HG03520 (cell line): ENCODE results near the gene OR51B6.
A peak's percentile ranks its signal among the peaks of the same experiment; 100 is the strongest.
"Not testable (repeated sequence)": the region's sequence is repeated elsewhere in the genome, so short reads cannot be mapped to it uniquely, and the experiment has no call there.

Experiments
- ATAC-seq: cut with Tn5 transposase; IDR thresholded peaks from one replicate; pipeline ENCODE4 v1.9.1; 2021; ENCODE audit warnings: mild to moderate bottlenecking, moderate library complexity; ENCODE audit not compliant: unreplicated experiment

The OR51B6 gene, protein sequence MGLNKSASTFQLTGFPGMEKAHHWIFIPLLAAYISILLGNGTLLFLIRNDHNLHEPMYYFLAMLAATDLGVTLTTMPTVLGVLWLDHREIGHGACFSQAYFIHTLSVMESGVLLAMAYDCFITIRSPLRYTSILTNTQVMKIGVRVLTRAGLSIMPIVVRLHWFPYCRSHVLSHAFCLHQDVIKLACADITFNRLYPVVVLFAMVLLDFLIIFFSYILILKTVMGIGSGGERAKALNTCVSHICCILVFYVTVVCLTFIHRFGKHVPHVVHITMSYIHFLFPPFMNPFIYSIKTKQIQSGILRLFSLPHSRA

DNA sequence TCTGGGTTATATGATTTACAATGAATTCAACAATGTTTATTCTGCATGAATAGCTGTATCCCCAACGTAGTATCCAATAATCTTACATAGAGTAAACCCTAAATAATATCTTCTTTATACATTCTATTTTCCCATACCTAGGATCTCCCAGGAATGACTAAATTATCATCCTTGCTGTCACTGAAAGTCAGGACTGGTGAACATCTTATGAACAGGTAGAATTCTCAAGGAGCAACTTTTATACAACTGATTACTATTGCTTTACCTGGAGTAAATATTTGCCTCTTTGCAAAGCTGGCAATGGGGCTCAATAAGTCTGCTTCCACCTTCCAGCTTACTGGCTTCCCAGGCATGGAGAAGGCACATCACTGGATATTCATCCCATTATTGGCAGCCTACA is at the start of gene OR51B6:
OR51B6 (plus strand) TSS at position 301 of the 400 bp plus-strand sequence; CDS start at position 301, 0 bp downstream.
- ATAC-seq, result no peak

DNA sequence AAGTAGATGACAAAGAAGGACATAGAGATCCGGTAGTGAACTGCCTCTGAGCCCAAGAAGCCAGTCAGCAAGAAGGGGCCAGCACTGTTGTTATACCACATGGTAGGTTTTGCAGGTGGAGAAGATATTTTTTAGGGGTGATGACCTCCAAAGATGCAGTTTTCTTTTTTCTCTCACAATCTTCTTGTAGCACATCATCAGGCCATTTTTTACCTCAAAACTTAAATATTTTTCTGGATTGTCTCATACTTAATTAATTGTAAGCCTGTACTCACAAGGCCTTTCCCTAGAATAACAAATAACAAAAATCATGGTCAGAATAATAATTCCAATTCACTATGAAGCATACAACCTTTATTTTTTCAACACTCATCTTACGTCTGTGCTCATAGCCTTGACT is 49.5 kb upstream of the OR51B6 start, which contains the start of gene OR51B4:
OR51B4 (minus strand) TSS at position 101 of the 400 bp plus-strand sequence; CDS start at position 101, 0 bp downstream.
- no peak for ATAC-seq

DNA sequence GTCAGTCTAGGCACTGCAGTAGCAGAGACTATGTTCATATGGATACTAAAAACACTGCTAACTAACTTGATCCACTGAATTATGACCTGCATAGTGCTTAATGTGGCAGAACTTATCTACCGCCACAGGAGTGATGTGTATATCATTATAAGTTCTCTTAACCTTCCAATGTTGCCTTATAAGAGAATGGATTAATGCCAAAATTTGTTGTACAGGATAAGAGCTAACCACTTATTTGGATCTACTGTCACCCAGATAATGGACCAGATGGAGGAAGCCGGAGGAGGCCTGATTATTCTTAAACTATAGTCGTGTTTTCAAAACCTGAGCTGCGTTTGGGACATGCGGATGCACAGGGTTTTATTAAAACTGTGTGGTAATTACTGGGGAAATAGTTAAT is 47.7 kb upstream of the OR51B6 start:
- ATAC-seq, result no peak

DNA sequence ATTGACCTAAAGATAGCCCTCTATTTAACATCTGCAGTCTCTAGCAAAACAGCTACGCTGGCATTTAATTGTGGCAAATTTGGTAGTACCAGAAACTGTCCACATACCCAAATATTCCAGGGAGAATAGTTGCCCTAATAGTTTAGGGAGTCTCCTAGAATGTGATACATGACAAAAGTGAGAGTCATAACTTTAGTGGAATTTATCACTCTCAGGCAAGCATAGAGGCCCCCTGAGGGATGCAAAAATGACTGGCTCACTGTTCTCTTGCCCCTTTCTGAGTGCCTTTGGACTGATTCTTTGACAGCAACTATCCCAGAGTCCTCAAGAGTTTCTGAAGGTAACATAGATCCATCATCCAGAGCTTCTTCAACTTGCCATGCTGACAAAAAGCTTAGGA is 47.3 kb upstream of the OR51B6 start:
- no peak for ATAC-seq

DNA sequence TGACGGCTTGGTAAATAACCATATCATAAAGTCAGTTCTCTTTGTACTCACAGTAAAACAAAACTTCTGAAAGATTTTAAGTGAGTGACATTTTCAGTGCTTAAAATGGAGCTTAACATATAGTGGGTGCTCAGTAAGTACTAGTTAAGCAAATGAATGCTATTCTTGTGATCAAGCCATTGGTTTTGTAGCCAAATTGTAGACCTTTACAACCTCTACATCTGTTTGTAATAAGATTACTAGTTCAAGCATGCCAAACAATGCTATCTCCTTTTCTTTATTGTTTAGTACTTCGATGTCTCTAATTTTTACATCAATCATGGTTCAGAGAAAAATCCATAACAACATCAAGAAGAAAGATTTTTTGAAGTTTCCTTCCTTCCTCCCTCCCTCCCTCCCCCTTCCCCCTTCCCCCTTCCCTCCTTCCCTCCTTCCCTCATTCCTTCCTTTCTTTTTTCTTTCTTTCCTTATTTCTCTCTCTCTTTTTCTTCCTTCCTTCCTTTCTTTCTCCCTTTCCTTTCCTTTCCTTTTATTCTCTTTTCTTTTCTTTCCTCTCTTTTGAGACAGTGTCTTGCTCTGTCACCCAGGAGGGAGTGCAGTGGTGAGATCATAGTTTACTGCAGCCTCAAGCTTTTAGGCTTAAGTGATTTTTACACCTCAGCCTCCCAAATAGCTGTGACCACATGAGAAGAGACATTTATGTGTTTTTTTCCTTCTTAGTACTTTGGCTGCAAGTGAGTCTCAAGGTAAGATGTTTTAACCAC is 43.9 kb upstream of the OR51B6 start:
- no peak for ATAC-seq

DNA sequence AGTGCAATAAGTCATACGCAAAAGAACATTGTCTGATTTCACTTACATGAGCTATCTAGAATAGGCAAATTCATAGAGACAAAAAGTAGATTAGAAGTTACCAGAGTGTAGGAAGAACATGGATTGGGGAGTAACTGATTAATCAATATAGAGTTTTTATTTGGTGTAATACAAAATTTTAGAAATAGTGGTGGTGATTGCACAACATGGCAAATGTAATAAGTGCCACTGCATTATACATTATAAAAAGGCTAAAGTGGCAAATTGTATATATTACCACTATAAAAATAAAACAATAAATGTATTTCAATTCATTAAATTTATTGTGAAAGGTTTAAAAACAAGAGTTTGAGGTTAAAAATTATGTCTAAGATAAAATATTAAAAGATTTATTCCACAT is 40.9 kb upstream of the OR51B6 start:
- ATAC-seq, result no peak

DNA sequence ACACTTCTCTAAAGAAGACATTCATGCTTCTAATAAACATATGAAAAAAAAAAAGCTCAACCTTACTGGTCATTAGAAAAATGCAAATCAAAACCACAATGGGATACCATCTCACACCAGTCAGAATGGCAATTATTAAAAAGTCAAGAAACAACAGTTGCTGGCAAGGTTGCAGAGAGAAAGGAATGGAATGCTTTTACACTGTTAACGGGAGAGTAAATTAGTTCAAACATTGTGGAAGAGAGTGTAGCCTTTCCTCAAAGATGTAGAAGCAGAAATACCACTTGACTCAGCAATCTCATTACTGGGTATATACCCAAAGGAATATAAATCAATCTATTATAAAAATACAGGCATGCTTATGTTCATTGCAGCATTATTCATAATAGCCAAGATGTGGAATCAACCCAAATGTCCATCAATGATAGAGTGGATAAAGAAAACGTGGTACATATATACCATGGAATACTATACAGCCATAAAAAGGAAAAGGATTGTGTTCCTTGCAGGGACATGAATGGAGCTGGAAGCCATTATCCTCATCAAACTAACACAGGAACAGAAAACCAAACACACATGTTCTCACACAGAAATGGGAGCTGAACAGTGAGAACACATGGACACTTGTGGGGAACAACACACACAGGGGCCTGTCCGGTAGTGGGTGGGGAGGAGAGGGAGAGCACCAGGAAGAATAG is 37.8 kb upstream of the OR51B6 start:
- not testable (repeated sequence) for ATAC-seq

DNA sequence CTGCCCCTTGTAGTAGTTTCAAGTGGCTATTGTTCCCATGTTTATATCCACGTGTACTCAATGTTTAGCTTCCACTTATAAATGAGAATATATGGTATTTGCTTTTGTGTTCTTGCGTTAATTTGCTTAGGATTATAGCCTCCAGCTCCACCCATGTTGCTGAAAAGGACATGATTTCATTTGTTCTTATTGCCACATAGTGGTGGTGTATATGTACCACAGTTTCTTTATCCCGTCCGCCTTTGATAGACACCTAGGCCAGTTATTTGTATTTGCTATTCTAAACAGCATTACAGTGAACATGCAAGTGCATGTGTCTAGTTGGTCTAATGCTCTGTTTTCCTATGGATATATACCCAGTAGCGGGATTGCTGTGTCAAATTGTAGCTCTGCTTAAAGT is 34.0 kb upstream of the OR51B6 start:
- ATAC-seq, result no peak

DNA sequence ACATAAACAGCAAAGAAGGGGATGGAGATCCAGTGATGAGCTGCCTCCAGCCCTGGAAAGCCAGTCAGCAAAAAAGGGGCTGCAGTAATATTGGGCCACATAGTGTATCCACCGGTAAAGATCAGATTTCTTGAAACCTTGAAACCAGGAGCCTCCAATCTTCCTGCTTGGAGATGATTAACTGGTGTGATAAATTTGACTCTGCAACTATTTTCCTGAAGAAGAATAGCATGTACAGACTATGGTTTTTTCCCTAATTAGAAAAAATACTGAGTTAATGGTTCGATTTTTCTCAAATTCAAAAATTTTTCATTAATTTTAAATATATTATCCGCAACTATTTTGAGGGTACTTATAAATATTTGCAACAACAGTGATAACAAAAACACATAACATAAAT is 27.1 kb upstream of the OR51B6 start, which contains the start of gene OR51B2:
OR51B2 (minus strand) TSS at position 101 of the 400 bp plus-strand sequence; CDS start at position 101, 0 bp downstream.
- no peak for ATAC-seq

DNA sequence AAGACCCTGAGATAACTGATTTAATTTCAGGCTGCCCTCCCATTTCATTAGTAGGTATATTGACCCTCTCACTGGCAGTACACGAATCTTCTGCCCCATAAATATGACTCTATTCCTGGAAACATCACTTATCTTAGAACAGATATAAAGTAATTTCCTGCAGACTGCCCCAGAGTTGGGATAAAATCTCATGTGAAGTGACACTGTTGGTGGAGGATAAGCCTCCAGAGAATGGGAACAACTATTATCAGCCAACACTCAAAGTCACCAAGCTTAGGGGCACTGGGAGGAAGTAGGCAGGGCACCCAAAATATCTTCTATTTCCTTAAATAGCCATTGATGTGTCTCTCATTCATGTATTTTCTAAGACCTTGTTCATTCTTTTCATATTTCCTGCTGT is 16.1 kb upstream of the OR51B6 start:
- no peak for ATAC-seq

DNA sequence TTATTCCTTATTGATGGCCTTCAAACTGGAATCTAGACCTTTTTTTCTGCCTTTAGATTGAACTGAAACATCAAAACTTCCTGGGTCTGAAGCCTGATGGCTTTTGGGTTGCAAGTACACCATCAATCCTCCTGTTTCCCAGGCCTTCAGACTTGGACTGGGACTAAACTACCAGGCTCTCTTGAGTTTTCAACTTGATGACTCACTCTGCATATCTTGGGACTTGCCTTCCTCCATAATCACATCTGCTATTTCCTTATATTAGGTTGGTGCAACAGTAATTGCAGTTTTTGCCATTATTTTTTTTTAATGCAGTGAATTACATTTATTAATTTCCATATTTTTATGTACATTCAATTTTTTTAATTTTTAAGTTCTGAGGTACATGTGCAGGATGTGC is 15.0 kb upstream of the OR51B6 start:
- ATAC-seq, result no peak

DNA sequence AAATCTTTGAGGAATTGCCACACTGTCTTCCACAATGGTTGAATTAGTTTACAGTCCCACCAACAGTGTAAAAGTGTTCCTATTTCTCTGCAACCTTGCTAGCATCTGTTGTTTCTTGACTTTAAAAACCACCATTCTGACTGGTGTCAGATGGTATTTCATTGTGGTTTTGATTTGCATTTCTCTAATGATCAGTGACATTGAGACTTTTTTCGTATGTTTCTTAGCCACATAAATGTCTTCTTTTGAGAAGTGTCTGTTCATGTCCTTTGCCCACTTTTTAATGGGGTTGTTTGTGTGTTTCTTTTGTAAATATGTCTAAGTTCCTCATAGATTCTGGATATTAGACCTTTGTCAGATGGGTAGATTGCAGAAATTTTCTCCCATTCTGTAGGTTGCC is 14.1 kb upstream of the OR51B6 start:
- not testable (repeated sequence) for ATAC-seq

DNA sequence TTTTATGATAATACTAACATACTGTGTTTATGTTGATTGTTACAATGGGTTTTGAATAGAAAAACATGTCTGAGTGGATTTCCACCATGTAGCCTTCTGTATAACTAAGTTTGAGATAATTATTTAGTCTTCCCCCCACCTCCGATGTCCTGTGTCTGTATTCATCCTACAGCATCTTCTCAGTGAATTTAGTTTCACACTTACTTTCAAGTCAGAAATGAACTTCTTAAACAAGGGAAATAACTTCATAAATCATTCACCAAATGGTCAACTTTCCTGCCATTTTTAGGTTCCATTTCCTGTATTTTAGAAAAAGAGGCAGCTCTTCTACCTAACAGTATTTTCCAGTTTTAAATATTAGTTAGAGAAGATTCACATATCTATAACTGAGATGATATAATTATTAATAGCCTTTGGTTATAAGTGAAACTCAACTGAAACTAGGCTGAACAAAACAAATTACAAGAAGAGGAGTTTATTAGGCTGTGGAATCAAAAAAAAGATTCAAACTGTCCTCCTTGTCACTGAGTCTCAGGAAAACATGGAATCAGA is 11.5 kb upstream of the OR51B6 start:
- ATAC-seq, result peak; percentile 48

DNA sequence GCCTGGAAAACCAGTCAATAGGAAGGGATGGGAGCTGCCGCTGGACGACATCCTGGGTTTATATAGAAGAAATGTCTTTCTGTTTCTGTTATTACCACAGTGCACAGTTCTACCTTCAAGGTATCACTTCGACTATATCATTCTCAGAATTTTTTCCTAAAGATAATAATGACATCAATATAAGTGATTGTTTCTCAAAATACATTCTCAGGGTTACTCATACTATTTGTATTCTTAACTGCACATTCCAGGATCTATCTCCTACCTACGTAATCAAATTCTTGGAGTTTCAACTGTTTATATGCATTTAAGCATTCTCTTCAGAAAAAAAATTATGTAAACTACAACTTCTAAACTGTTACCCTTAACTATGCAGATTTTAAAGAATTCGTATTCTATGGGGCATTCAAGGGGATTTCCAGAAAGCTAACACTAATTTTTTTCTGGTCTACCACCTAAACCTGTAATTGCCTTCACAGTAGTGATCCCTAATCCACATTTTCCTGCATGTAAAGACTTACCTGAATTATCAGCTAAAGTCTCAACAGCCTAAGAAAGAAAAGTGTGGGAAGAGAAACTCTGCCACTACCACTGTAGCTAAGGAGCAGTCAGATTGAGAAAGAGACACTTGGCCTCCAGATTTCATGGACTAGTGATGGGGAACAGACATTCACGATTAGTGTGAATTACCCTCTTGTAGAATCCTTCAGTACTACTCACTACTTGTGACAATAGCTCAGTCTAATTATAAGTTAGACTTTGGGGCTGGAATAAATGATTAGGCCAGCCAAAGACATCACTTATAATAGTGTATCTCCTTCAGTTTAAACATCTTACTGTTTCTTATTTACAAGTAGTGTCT is 7.6 kb upstream of the OR51B6 start, which contains the start of gene OR51B5:
OR51B5 (minus strand) TSS at position 51 of the 862 bp plus-strand sequence; CDS start at position 51, 0 bp downstream.
- no peak for ATAC-seq

DNA sequence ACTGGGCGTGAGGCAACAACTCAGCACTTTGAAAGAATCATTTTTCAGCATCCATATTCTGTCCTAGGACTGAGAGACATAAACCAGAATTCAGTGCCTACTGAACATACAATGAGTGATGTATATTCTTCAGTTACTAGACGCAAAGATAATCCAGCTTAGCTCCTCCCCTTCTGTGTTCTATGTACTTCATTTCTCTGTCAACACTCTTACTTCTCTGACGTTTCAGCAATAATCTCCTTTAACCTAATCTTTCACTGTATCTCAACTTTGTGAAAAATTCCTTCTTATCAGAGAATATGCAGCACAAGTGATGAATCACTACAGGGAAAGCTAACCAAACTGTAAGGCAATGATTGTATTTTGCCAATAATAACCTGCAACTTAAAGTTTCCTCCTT is 5.5 kb upstream of the OR51B6 start:
- no peak for ATAC-seq

DNA sequence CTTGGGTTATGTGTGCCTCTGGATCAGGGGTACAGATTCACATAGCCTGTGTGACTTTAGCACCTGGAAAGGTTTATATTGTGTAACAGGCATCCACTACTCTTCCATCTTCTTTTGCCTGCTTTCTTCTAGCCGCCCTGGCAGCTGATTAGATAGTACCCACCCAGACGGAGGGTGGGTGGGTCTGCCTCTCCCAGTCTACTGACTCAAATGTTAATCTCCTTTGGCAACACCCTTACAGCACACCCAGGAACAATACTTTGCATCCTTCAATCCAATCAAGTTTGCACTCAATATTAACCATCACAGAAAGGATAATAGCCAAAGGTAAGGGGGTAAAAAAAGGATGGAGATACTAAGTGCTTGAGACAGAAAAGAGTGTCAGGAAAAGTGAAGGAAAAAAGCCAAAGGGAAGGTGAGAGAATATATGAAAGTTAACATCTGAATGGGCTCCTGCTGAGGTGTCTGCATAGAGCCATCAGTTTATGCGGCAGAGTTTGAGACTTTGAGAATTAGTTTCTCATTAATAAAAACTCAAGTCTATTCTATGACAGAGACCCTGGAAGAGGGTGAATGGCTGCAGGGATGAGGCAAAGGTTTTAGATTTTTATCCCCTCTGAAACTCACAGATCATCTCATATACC is 2.6 kb upstream of the OR51B6 start:
- no peak for ATAC-seq

DNA sequence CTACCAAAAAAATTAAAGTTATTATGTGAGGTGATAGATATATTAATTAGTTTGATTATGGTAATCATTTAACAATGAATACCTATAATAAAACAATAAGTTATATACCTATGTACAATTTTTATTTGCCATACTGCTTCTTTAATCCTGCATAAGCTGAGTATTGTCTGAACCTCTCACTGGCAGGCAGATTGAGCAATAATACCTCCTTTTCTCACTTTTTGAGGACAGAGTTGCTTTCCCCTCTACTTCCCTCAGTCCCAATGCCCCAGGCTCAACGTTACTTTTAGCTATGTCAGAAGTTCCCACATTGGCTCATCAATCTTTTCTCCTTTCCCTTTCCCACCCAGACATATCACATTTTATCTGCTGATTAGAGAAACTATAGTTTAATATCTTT is 1.8 kb upstream of the OR51B6 start:
- no peak for ATAC-seq

DNA sequence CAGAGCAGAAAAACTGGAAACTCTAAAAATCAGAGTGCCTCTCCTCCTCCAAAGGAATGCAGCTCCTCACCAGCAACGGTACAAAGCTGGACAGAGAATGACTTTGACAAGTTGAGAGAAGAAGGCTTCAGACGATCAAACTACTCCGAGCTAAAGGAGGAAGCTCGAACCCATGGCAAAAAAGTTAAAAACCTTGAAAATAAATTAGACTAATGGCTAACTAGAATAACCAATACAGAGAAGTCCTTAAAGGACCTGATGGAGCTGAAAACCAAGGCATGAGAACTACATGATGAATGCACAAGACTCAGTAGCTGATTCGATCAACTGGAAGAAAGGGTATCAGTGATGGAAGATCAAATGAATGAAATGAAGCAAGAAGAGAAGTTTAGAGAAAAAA is 4.7 kb downstream of the OR51B6 start:
- ATAC-seq, result not testable (repeated sequence)

DNA sequence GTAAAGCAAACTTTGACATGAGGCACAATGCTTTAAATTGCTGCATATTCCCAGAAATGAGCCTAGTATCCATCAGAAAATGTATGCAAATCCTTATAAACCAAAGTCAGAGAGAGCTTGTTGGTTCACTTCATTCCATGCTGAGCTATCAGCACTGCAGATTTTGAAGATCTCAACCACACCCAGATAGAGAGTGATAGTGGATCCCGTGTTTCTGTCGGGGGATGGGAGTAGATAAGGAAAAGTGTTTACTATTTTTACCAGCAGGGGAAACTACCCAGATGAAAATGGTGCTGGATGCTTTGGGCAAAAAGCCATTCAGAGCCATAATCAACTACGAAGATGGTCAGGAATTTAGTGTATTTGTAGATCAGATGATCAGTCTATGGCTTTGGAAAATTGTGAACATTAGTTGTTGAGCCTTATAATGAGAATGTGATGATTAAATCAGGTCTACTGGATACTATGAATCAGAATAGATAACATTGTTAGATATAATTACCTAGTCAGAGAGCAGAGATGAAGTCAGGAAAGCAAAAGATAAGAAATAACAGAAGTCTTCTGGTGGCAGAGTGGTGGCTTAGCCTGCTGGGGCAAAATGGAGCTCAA is 10.8 kb downstream of the OR51B6 start:
- no peak for ATAC-seq
